Activated effector memory CD4-positive, alpha-beta T cell treated with anti-CD3 and anti-CD28 coated beads, Interleukin-2, amount 50 U/mL, for 16 hours (primary cell): Measurements from ENCODE around the gene CADPS.

Source experiments
- DNase-seq: peaks from one replicate; pipeline ENCODE4 v3.0.0-alpha.2; 2020

Gene CADPS

DNA sequence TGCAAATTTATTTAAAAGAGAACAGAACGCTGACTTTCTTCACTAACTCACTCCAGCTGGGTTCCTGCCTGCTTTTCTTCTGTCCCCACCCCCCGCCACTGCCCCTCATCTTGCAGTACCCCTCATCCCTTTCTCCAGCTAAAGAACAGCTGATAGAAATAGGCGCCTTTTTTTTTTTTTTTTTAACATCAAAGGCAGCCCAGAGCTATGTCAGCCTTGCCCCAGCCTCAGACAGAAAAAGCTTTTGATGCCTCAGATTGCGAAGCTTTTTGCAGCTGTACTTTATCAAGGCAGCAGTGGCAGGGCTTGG, 1.8 kb downstream of the CADPS start:
- no peak for DNase-seq

DNA sequence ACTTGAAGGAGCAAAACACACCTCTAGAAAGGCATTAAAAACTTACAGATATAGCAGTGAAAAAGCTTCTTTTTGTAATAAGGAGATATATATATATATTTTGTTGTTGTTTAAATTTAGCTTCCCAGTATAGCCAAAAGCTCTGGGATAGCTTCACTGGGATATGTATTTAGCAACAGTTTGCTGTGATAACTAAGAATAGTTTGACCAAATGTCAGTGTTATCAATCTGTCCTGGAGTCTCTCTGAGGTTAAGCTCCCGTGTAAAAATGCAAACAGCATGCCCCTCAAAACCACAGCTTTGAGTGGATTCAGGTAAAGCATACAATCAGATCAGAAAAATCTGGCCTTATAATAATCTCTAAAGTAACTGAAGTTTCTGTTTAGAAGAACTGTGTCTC, 2.9 kb downstream of the CADPS start:
- no peak for DNase-seq

DNA sequence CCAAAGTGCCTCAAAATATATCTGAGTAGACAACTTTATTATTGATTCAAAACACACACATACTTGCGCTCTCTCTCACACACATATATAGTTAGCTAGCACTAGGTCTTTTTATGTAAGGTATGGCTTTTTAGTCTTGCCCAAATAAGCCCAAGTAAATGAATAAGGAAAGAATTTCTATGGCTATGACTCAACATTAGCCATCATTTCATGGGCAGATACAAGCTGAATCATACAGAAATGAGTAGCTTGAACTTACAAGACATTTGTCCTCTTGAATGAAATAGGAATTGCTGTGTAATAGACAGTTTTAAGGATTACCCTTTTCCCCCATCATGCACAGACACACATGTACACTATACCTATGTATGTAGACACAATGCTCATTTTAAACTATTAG, 4.9 kb downstream of the CADPS start:
- no peak for DNase-seq

DNA sequence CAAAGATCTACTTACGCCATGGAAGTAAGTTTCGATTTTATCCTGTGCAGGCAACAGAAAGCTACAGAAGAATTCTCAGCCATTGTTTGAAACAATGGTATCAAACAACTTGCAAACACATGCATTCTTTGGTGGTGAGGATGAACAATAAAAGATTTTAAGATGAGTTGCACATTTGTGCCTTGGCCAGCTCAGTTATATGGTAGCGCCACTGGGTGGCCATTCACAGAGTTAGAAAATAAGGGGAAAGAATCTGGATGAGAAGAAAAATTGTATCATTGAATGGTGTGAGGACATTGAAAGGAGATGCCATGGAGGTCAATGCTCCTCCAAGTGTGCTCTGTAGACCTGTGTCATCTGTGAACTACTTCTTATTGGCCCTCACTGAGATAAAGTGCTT, 11.6 kb downstream of the CADPS start:
- no peak for DNase-seq

DNA sequence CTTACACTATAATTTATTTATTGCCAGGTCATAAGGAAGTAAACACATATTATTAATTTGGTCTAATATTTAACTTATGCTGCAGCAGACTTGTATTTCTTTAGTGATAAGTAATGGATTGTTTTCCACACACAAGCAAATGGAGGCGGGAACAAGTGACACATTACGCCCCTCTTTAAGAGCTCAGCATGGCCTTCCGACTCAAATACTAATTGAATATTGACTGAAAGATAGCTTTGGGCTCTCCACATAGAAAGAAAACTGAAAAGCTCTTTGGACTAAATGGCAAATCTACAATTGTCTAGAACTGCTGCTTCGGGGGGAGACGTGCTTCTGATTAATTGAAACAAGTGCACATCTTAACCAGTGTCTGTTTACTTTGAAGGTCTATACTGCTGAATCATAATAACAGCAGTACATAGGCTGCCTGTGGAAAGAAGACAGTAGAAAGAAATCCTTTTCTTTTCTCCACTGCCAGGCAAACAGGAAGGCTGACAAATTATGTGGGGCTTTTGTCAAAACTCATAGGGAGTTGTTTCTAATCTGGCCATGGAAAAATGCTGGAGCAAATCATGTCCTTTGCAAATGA, 15.9 kb downstream of the CADPS start:
- no peak for DNase-seq

DNA sequence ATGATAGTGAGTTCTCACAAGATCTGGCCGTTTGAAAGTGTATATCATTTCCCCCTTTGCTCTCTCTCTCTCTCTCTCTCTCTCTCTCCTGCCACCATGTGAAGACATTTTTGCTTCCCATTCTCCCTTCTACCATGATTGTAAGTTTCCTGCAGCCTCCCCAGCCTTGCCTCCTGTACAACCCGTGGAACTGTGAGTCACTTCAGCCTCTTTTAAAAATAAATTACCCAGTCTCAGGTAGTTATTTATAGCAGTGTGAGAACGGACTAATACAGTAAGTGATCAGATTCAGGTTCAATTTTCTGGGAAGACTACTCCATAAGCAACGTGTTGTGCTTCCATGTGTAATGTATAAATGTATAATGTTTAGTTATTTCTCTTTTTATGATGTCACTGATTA, 29.2 kb downstream of the CADPS start:
- DNase-seq, result no peak

DNA sequence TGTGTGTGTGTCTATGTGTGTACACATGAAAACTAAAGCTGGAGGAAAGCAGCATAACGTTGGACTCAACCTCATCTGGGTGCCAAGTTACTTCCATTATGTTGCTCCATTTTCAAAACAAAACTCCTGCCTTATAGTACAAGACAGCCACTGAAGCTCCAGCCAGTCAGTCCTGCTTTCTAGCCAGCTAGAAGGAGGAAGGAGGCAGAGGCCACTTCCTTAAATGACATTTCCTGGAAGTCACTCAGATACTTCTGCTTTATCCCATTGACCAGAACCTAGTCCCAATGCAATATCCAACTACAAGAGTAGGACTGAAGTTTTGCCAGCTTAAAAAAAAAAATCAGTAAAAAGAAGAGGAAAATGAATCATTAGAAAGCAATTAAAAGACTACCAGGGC, 31.7 kb downstream of the CADPS start:
- DNase-seq, result no peak

DNA sequence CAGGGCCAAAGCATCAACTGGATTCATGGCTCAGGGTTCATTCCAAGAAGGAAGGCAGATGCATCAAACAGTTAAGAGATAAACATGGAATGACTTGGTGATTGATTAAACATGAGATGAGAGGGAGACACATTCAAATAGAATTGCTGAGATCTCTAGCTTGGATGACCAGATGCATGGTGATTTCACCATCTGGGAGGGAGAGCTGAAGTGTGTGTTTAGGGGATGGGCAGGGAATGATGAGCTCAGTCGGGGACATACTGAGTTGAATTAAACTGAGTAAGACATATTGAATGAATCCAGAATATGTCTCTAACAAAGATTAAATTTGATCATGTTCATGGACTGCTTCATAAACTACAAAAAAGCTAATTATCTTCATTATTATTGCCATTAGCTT, 35.5 kb downstream of the CADPS start:
- no peak for DNase-seq

DNA sequence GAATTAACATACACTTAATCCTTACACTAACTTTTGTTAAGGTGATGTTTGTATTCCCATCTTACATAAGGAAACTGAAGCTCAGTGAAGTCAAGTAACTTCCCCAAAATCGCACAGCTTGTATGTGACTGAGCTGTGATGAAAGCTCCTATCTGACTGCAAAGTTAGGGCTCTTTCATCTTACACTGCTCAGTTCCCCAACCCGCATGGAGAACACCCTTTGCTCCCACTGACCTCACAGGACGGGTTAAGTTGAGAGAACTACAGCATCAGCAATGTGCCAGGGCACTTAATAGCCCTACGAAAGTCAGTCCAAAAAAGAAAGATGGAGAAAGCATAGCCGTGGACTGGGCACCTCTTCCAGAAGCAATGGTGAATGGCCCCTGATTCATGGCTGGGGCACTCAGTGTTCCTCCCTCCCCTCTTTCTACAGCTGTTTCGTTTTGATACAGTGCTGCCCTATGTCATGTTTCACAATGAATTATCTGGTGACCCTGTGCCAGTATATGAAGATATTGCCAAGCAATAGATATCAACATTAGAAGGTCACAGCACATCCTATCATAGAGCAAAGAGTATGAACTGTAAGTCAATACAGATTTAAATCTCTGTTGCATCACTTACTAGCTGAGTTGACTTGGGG, 38.0 kb downstream of the CADPS start:
- DNase-seq, result no peak

DNA sequence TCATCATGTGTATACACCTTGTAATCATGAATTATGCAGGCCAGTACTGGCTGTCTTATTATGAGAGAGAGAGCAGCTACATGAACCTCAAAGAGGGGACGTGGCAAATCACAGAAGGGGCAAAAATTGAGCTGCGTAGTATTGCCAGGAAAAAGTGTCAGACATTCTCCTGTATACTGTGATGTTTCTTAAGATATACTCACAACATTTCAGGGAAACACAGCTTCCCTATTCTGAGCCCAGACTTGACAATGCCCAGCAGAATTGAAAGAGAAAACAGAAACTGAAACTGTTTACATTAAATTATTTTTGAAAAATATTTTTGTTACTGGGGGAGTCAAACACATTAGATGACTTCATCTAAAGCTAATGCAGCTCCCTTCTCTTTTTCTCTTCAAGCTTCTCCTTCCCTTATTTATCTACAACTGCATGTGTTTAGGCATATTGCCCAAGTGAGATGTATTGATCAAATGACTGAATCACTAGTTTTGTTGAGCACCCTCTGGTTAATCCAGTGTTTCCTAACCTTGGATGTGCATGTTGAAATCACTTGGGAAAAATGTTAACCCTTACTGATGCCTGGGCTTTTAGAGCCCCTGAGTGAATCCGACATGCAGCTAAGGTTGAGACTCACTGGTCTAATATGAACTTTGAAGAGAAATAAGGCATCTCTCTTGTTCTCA, 39.5 kb downstream of the CADPS start:
- no peak for DNase-seq

DNA sequence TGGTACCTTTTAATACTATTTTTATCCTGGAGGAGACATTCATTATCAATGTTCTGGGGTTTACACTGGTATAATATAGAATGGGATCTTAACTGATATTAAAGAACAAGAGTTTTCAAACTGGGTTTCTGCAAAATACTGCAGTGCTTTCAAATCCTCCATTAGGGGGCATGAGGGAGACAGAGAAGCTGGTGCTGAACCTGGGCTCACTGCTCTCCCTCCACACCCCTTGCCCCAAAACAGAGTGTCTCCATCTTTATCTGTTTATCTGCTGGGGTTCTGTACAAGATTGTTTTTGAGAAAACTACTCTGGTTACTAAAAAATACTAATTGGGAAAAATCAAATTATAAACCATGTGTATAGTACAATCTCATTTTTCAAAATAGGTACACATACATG, 41.7 kb downstream of the CADPS start:
- no peak for DNase-seq

DNA sequence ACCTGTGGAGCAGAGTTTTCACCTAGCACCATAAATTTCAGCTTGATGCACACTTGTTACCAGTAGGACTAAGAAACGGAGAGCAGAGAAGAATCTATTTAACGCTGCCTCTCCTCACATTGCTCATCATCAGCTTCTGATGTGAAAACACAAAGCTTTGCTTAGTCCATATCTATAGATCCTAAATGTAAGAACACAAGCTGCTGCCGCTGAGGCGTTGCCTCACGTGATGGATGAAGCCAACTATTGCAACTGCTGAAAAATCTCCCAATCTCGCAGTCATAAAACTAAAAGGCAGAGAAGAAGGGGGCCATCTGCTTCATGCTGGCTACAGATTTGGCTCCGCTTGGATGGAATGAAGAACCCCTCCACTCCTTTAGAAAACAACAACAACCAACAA, 42.7 kb downstream of the CADPS start:
- no peak for DNase-seq

DNA sequence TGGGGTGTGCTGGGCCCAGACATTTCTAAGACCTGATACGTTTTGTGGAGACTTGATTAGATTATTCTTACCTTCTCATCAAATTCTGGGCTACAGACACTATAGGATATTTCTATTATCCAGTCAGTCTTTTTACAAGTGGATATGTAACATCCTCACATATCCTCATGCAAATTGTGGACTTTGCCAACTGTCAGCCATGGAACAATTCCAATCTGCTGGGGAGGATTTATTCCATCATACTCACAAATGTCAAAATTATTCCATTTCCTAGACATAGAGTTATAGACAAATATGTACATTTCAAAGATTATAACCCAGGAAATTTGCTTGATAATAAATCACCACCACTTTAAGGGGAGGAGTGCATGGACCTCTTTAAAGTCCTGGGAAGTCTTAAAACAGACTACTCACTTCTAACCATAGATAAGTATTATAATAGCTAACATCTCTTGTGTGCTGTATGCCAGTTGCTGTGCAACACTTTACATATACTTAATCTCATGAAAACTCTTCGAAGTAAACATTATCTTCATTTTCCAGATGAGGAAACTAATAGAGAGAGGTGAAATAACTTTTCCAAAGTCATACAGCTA, 44.4 kb downstream of the CADPS start:
- no peak for DNase-seq

DNA sequence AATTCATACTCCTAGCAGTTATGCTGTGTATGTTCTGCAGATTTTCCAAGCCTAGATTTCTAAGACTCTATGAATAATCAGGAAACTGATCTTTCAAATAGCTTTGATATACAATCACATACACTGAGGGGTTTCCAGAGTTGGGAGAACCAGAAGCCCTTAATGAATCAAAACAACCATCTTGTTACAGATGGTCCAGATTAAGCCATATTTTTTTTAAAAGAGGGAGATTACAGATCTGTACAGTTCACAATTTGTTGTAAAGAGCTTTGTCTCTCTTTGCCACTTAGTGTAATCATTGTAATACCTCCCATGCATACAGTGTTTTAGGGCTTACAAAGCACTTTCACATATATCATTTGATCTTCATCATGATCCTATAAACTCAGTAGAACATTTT, 47.7 kb downstream of the CADPS start:
- no peak for DNase-seq

DNA sequence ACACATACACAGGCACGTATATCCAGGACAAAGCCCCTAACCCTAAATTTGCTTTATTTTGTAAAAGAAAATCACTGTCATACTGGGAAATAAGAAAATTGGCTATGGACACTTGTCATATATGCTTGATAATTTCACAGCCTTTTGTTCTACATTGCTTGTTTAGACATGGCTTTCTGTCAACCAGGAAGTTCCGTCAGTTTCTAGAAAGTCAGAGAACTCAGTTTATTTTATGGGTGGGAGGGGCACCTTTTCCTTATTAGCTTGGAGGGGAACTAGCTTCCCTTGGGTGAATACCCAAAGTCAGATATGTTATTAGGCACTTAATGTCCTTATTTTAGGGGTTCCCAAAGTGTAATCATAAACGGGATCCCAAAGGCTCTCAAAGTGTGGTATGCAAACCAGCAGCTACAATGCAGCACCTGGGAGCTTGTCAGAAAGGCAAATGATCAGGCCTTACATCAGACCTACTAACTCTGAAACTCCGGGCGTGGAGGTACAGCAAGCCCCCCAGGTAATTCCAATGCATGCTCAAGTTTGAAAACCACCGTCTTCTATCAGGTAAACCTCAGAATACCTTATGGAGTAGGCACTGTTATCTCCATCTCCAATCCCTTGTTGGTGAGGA, 50.1 kb downstream of the CADPS start:
- DNase-seq, result no peak

DNA sequence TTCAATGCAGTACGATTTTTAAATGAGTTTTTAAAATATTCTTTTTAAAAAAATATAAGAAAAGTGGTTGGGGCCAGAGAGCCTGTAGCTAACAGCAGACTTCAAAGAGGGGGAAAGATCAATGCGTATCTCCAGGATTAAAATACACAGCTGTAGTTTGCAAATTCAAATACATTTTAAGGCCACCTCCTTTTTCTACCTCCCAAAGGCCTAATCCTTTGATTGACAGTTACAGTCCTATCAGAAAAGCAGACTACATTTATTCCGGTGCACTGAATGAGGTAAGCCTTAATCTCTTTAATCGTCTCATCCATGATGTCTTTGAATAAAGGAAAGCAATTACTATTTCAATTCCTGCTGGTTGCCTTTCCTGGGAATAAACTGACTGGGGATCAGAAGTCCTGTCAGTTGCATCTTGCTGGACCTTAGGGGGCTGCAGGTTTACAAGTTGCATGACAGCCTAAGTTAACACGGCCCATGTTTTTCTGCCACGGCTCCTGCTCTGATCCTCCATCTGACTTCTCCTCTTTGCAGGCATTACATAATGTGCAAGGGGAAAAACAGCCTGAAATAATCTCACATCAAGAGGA, 51.7 kb downstream of the CADPS start:
- DNase-seq, result no peak

DNA sequence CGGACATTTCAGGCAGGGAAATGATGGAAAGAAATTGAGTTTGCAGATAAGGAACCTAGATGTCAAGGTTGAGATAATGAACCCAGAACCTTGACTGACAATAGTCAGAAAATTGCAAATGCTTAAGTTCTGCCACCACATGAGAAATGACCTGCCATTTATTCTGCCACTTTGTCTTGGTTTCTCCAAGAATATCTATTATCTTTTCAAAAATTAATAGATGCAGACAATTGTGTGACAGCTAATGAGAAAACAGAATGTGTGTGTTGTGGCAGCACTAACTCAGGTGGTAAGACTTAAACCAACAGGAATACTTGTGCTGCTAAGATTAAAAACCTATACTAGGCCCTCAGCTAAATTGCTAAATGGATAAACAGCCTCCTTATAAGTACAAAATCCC, 52.3 kb downstream of the CADPS start:
- DNase-seq, result no peak

DNA sequence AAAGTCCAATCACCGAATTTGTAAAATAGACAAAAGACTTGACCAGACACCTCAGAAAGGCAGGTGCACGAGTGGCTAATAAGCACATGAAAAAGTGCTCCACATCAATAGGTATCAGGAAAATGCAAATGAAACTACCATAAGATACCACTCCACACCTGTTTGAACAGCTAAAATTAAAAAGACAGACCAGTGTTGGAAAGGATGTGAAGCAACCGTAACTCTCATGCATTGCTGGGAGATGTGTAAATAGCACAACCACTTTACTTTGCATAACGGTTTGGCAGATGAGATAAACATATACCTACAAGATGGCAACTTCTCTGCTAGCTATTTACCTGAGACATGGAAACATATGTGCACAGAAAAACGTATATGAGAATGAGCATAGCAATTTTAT, 56.9 kb downstream of the CADPS start:
- no peak for DNase-seq

DNA sequence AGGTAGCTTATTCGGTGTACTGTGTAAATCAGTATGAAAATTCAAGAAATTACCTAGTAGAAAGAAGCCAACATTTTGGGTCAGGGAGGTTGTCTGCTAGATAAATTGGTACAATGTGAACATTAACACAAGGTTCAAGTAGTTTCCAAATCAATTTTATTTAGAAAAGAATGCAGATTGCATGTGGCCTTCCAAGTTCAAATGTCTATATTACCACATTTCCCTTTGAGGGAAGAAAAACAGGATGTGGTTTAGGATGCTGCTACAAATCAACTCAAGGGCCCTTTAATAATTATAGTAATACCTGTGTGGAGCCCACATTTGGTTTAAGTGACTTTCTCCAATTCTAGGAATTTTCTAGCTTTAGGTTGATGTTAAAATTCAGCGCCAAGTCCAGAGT, 57.5 kb downstream of the CADPS start:
- DNase-seq, result no peak

DNA sequence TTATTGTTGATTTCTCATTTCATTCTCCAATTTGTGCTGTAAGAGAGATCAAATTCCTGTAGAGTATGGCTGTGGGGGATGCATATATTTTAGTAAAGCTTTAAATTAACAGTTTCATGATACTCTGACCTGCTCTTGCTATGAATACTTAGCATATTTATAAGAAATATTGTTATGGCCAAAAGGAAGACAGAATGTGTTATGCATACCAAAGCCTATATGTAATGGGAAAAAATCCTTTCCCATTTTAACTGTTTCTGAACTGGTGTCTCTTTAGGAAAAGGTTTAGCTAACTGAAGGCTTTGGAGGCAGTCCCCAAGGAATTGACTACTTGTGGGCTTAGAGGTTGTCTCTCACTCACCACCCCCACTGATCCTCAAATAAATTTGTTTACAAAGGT, 59.2 kb downstream of the CADPS start:
- no peak for DNase-seq

DNA sequence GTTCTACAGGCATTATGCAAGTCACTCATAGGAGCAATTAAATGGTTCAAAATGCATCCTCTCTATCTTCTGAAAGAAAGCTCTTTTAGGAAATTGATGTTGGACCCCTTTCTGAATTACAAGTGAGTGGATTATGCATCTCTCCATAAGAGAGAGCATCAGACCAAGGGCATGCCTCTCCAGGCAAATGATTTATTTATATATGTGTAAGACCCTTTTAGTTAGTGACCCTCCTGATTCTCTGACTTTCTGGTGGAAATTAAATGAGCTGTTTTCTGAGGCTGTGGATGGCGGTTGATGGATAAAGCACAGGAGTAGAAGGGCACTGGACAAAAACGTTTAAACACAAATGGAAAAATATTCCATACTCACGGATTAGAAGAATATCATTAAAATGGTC, 62.6 kb downstream of the CADPS start:
- no peak for DNase-seq

DNA sequence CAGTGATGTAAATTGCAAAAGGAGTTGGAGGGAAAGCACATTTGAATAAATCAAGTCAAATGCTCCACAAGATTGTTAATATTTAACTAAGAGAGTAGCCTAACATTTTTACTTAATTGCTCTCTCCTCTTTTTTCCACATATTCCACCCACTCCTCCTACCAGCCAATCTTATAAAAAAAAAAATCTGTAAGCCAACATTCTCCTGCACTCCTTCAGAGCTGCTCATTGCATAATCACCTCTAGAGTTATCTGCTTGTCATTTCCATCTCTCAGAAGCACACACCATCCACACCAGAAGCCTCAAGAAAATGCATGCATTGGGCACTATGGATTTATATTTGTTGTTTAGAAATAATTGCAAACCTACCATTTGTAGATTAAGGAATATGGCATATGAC, 64.1 kb downstream of the CADPS start:
- no peak for DNase-seq

DNA sequence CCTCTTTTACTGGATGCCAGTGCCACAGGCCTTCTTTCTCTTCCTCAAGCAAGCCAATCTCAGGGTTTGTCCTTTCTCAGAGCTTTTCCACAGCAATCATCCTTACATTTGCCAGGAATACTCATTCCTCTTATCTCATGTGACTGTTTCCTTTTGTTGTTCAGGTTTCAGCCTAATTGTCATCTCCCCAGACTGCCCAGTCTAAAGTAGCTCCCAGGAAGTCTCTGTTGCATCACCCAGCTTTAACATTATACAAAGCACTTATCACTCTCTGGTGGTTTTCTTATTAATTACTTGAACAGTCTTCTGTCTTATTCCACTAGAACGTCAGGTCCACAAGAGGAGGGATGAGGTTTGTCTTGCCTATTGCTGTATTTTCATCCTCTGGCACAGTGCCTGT, 65.8 kb downstream of the CADPS start:
- no peak for DNase-seq
